AG04450 (cell line): ENCODE data around the gene POLR2L. TPM values are rescaled to one million over a fixed set of nuclear protein-coding genes. Genes with fewer than 3 reads are reported as not detected.
A peak's percentile ranks its signal among the peaks of the same experiment; 100 is the strongest.

ENCODE experiments used
- CTCF ChIA-PET: fragments of 300-600, 350-600 bp; formaldehyde crosslinking; extraction: SDS; loops from one replicate; lab custom pipeline; 2022; ENCODE audit warnings: antibody characterized with exemption, inconsistent platforms; lab: Charles Lee
- POLR2A ChIA-PET: fragments of 350-600 bp; formaldehyde crosslinking; extraction: SDS; loops from one replicate; lab custom pipeline; 2021; ENCODE audit warnings: antibody characterized with exemption, inconsistent platforms; lab: Yijun Ruan, JAX
- DNase-seq: peaks from one replicate; pipeline ENCODE4 v3.0.0-alpha.2; 2011; ENCODE audit warnings: low read depth, low spot score
- H3K27ac ChIP-seq: one replicate; pipeline ENCODE4 v1.5.1; 2012; ENCODE audit warnings: low read depth, low read length, control low read depth
- H3K27me3 ChIP-seq: one replicate; pipeline ENCODE4 v1.6.0; 2012; ENCODE audit warnings: low read length; ENCODE audit not compliant: control insufficient read depth, insufficient read depth
- H3K4me3 ChIP-seq: 2 replicates; pipeline ENCODE4 v1.5.1; 2011; ENCODE audit warnings: mild to moderate bottlenecking, low read depth, low read length, control low read depth
- H3K9me3 ChIP-seq: 2 replicates; pipeline ENCODE4 v1.5.1; 2012; ENCODE audit warnings: low read length; ENCODE audit not compliant: control insufficient read depth, insufficient read depth
- CTCF ChIP-seq: IDR thresholded peaks from 2 replicates; pipeline ENCODE4 v1.5.1; 2011; ENCODE audit warnings: low read depth, low read length, control low read depth, inconsistent platforms
- polyA plus RNA-seq: library from polyadenylated mRNA; depleted of rRNA; stranded (reverse); fragments of >200 nt; gene quantifications from 2 replicates; pipeline ENCODE4 v1.2.3, GENCODE V29; 2011

POLR2L gene
- polyA plus RNA-seq, 1 experiment, result 211 TPM

- Histone ChIP-seq H3K9me3 (no peaks in the 10 kb centered on the region; the same call in 1 of the 2 replicates), H3K27ac (peak overlapping the region; percentile 11), H3K4me3 (peak overlapping the region; percentile 78), H3K27me3 (no peaks in the 10 kb centered on the region)
- ChIA-PET CTCF (interaction anchor here (0.7 to 1.2 kb wide), 2 partner anchors 20 to 59 kb away, joined by 3 to 6 read pairs; no protein-coding TSS in a partner anchor), POLR2A (interaction anchor here (0.6 to 3.3 kb wide), 14 partner anchors 8 to 747 kb away, joined by 3 to 31 read pairs (median 7); partner anchors contain the start of genes CD151, RPLP2 and TSPAN4)
- peak; percentile 10; the same call in 1 of the 2 replicates for TF ChIP-seq CTCF
- DNase-seq, result peak; percentile 48
Observed at GRCh38 chr11:819129-819931, 23.0 kb downstream of the POLR2L start.

- CTCF ChIA-PET, result interaction anchor here (0.7 to 1.2 kb wide), 2 partner anchors 19 to 58 kb away, joined by 3 to 6 read pairs; no protein-coding TSS in a partner anchor
- no peak for TF ChIP-seq CTCF
- no peak for DNase-seq
Observed at GRCh38 chr11:818396-819128, 23.8 kb downstream of the POLR2L start, which contains the start of gene PNPLA2. Gene PNPLA2 (plus strand): TSS chr11:818914. CDS start chr11:819719, 805 bp downstream.

GRCh38 chr11:816433-816779, 25.9 kb downstream of the POLR2L start:
- DNase-seq, result no peak
- no peak for TF ChIP-seq CTCF
- no peaks in the 10 kb centered on the region for H3K27me3 ChIP-seq
- H3K27ac ChIP-seq, result no peak overlapping the region
- H3K4me3 ChIP-seq, result no peak overlapping the region
- H3K9me3 ChIP-seq, result no peaks in the 10 kb centered on the region; the same call in 1 of the 2 replicates
- POLR2A ChIA-PET, result no interaction called here
- CTCF ChIA-PET, result no interaction called here

More at GRCh38 chr11:818396-819128, 23.8 kb downstream of the POLR2L start, which contains the start of gene PNPLA2:
- Histone ChIP-seq H3K9me3 (no peaks in the 10 kb centered on the region; the same call in 1 of the 2 replicates), H3K27me3 (no peaks in the 10 kb centered on the region), H3K27ac (peak within 1 kb of the TSS; percentile 11), H3K4me3 (peak within 1 kb of the TSS; percentile 78)
- POLR2A ChIA-PET, result interaction anchor here (0.6 to 3.3 kb wide), 13 partner anchors 8 to 747 kb away, joined by 3 to 31 read pairs (median 8); partner anchors contain the start of genes CD151, RPLP2 and TSPAN4

GRCh38 chr11:815675-816432, 26.5 kb downstream of the POLR2L start:
- DNase-seq, result no peak
- ChIA-PET POLR2A (no interaction called here), CTCF (no interaction called here)
- Histone ChIP-seq H3K4me3 (no peak overlapping the region), H3K27ac (no peak overlapping the region), H3K27me3 (no peaks in the 10 kb centered on the region), H3K9me3 (no peaks in the 10 kb centered on the region; the same call in 1 of the 2 replicates)
- TF ChIP-seq CTCF, result no peak
